Thyroid gland (tissue), 4 donors: ENCODE measurements around the gene AIG1.

Experiments
- CTCF ChIP-seq, 6 experiments: fragments of 200-600 bp in 3 of 6; fragments of 450-650 bp in 3 of 6; sonication (generic) in 3 of 6; IDR thresholded peaks; one replicate each; pipeline ENCODE4 v1.5.1; 2016 to 2019; ENCODE audit warnings: antibody characterized with exemption in 6 of 6, mild to moderate bottlenecking in 2 of 6, inconsistent platforms in 1 of 6, moderate library complexity in 1 of 6
- POLR2A ChIP-seq, 2 donors: fragments of 450-650 bp; IDR thresholded peaks; one replicate each; pipeline ENCODE4 v1.6.1; 2017; ENCODE audit warnings: antibody characterized with exemption in 2 of 2, mild to moderate bottlenecking in 2 of 2, moderate library complexity in 1 of 2

DNA sequence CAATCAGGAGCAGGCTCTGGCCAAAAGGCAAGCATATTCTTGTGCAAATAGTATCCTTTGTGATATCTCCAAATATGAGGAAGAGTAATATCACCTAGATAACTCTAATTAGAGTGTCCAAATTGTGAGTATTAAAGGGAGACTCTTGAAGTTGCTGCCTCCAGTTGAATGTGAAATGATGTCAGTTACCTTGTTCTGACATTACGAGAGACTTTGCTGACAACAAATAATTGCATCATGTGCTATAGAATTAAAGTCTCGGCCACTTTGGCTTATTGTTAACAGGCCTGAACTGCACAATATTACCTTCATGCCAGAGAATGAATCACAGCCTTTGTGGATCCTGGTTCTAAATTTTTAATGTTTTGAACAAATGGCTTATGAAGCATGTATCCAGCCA, 106.5 kb downstream of the AIG1 start:
- TF ChIP-seq CTCF (IDR thresholded peaks at IDR 0.05) (no peak), POLR2A (IDR thresholded peaks at IDR 0.05) (no peak)
